ENCODE data around the gene ARMS2. TPM values are rescaled to one million over a fixed set of nuclear protein-coding genes. Genes with fewer than 3 reads are reported as not detected.
A peak's percentile ranks its signal among the peaks of the same experiment; 100 is the strongest.

Gene ARMS2, protein sequence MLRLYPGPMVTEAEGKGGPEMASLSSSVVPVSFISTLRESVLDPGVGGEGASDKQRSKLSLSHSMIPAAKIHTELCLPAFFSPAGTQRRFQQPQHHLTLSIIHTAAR
- total RNA-seq (not detected), total RNA-seq (0 to 0.13 (median 0) reads per million in 172 experiments)
- polyA plus RNA-seq (2013, experiment 1 of 2) = not detected
- polyA plus RNA-seq (2013, experiment 2 of 2) = not detected

GRCh38 chr10:122454603-122455080 lies at the start of gene ARMS2:
ARMS2 (plus strand) TSS chr10:122454653; CDS start chr10:122454728, 75 bp downstream.
- CTCF ChIA-PET = no interaction called here
- DNase-seq (no peak), ATAC-seq (ENCODE audit: poor library complexity) (no peak)
- POLR2A ChIA-PET = no interaction called here
- H3K36me3 ChIP-seq (ENCODE audit: insufficient read depth, low read length) = no peaks in the 10 kb centered on the region
- TF ChIP-seq, protein P1, sequence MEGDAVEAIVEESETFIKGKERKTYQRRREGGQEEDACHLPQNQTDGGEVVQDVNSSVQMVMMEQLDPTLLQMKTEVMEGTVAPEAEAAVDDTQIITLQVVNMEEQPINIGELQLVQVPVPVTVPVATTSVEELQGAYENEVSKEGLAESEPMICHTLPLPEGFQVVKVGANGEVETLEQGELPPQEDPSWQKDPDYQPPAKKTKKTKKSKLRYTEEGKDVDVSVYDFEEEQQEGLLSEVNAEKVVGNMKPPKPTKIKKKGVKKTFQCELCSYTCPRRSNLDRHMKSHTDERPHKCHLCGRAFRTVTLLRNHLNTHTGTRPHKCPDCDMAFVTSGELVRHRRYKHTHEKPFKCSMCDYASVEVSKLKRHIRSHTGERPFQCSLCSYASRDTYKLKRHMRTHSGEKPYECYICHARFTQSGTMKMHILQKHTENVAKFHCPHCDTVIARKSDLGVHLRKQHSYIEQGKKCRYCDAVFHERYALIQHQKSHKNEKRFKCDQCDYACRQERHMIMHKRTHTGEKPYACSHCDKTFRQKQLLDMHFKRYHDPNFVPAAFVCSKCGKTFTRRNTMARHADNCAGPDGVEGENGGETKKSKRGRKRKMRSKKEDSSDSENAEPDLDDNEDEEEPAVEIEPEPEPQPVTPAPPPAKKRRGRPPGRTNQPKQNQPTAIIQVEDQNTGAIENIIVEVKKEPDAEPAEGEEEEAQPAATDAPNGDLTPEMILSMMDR (IDR thresholded peaks at IDR 0.05) = no peak
- H3K4me3 ChIP-seq (ENCODE audit: low read length) = no peak within 1 kb of the TSS
- peaks cover 29 to 39% of the 10 kb centered on the region in 2 experiments for H3K27me3 ChIP-seq (ENCODE audit: control insufficient read depth in 1 of 2, insufficient read depth in 2 of 2, low read length in 2 of 2)
- no peaks in the 10 kb centered on the region for H3K4me1 Mint-ChIP-seq (ENCODE audit: low read depth)
- H3K9me3 ChIP-seq (ENCODE audit: control insufficient read depth in 1 of 2, insufficient read depth in 1 of 2, low read length in 2 of 2) = no peaks in the 10 kb centered on the region
- peaks cover 55% of the 10 kb centered on the region for H3K27me3 Mint-ChIP-seq
- H3K27ac Mint-ChIP-seq = no peak within 1 kb of the TSS
- no peaks in the 10 kb centered on the region for H3K4me1 ChIP-seq (ENCODE audit: insufficient read depth, low read length)
- intact Hi-C loops (cut with DNase I, micrococcal nuclease) = no loop called here
- H3K9me3 Mint-ChIP-seq = no peaks in the 10 kb centered on the region
- H3K27ac ChIP-seq (ENCODE audit: low read depth in 1 of 2, low read length in 2 of 2) = no peak within 1 kb of the TSS
- no peak within 1 kb of the TSS for H3K4me3 Mint-ChIP-seq
- H3K36me3 Mint-ChIP-seq (ENCODE audit: low read depth) = no peaks in the 10 kb centered on the region

DNA sequence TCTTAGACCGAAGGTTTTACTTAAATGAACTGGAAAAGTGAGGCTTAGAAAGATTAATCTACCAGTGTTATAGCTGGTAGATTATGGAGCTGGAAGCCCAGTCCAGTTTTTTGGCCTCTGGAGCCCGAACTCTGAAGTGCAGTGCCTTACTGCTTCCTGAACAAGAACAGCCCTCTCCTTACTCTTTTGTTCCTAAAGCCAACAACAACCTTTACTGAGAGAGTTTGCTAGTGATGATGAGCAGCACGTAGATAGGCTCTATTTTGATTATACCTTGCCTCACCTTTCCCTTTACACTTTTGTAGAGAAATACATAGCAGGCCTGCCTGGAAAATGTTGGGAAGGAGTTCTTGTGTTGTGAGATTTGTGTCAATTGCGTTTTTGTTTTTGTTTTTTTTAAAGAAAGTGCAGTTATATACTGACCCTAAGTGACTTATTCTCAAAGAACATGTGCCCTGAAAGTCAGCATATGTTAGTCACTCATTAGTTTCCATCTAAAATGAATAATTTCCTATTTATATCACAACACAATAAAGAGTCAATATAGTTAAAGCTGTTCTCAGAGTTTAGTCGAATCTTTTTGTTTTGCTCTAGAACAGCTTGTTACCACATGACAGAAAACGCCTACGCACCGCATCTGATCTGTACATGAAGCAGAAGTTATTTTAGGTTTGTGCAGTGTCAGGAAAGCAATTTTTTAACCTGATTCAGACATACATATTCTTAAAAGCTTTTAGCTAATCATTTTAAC lies 46.9 kb upstream of the ARMS2 start:
- ChIA-PET CTCF (no interaction called here), POLR2A (interaction anchor here (0.6 to 2.2 kb wide), 7 partner anchors 9 to 33 kb away, joined by 3 to 23 read pairs (median 6); partner anchors contain the start of gene PLEKHA1)
- no peaks in the 10 kb centered on the region for H3K27me3 Mint-ChIP-seq
- Histone ChIP-seq H3K4me3 (ENCODE audit: low read length) (no peak overlapping the region), H3K9me3 (ENCODE audit: control insufficient read depth in 1 of 2, insufficient read depth in 1 of 2, low read length in 2 of 2) (no peaks in the 10 kb centered on the region), H3K27ac (ENCODE audit: low read depth in 1 of 2, low read length in 2 of 2) (peak overlapping the region; percentile 11 to 37), H3K4me1 (ENCODE audit: insufficient read depth, low read length) (peaks cover 22% of the 10 kb centered on the region), H3K36me3 (ENCODE audit: insufficient read depth, low read length) (peaks cover 11% of the 10 kb centered on the region), H3K27me3 (ENCODE audit: control insufficient read depth in 1 of 2, insufficient read depth in 2 of 2, low read length in 2 of 2) (no peaks in the 10 kb centered on the region)
- H3K4me3 Mint-ChIP-seq = peak overlapping the region; percentile 27
- H3K36me3 Mint-ChIP-seq (ENCODE audit: low read depth) = peaks cover 50% of the 10 kb centered on the region
- peak; percentile 88 for ATAC-seq (ENCODE audit: poor library complexity)
- TF ChIP-seq, protein P1 (IDR thresholded peaks at IDR 0.05) = no peak
- no peaks in the 10 kb centered on the region for H3K9me3 Mint-ChIP-seq
- H3K27ac Mint-ChIP-seq = no peak overlapping the region
- peak in 8 of 14 experiments; percentile 19 to 76 (median 41) for DNase-seq
- intact Hi-C loops (cut with DNase I, micrococcal nuclease) = no loop called here
- peaks cover 53% of the 10 kb centered on the region for H3K4me1 Mint-ChIP-seq (ENCODE audit: low read depth)

- Histone ChIP-seq H3K27me3 (ENCODE audit: control insufficient read depth in 1 of 2, insufficient read depth in 2 of 2, low read length in 2 of 2) (no peaks in the 10 kb centered on the region), H3K4me1 (ENCODE audit: insufficient read depth, low read length) (peaks cover 16% of the 10 kb centered on the region), H3K36me3 (ENCODE audit: insufficient read depth, low read length) (peaks cover 18% of the 10 kb centered on the region), H3K4me3 (ENCODE audit: low read length) (no peak overlapping the region), H3K27ac (ENCODE audit: low read depth in 1 of 2, low read length in 2 of 2) (peak overlapping the region in 1 of 2 donors; percentile 7), H3K9me3 (ENCODE audit: control insufficient read depth in 1 of 2, insufficient read depth in 1 of 2, low read length in 2 of 2) (no peaks in the 10 kb centered on the region)
- no peak overlapping the region for H3K4me3 Mint-ChIP-seq
- ATAC-seq (ENCODE audit: poor library complexity) = no peak
- peaks cover 63% of the 10 kb centered on the region for H3K4me1 Mint-ChIP-seq (ENCODE audit: low read depth)
- H3K27me3 Mint-ChIP-seq = no peaks in the 10 kb centered on the region
- CTCF ChIA-PET = no interaction called here
- peak overlapping the region; percentile 86 for H3K27ac Mint-ChIP-seq
- TF ChIP-seq, protein P1 (IDR thresholded peaks at IDR 0.05) = no peak
- no peak for DNase-seq
- POLR2A ChIA-PET = interaction anchor here (5.0 kb wide), 1 partner anchor 39 kb away, joined by 32 read pairs; the partner anchor contains the start of gene PLEKHA1
- no peaks in the 10 kb centered on the region for H3K9me3 Mint-ChIP-seq
- H3K36me3 Mint-ChIP-seq (ENCODE audit: low read depth) = peaks cover 72% of the 10 kb centered on the region
- intact Hi-C loops (cut with DNase I, micrococcal nuclease) = no loop called here
Observed at GRCh38 chr10:122413327-122413726, 41.1 kb upstream of the ARMS2 start.

All from CD4-positive, alpha-beta T cell (primary cell).